22Rv1 (cell line): ENCODE results near the gene SEC61A1.

Source experiments
- H3K27ac ChIP-seq: fragments of 450-650 bp; 2 replicates; pipeline ENCODE4 v1.5.1; 2017
- ZFX ChIP-seq: fragments of 450-650 bp; IDR thresholded peaks from 2 replicates; pipeline ENCODE4 v1.6.1; 2017; ENCODE audit warnings: antibody characterized with exemption, borderline replicate concordance
- TF ChIP-seq, protein P1 (sequence below): fragments of 450-650 bp; IDR thresholded peaks from 2 replicates; pipeline ENCODE4 v1.5.1; 2017; ENCODE audit warnings: mild to moderate bottlenecking

The SEC61A1 gene

DNA sequence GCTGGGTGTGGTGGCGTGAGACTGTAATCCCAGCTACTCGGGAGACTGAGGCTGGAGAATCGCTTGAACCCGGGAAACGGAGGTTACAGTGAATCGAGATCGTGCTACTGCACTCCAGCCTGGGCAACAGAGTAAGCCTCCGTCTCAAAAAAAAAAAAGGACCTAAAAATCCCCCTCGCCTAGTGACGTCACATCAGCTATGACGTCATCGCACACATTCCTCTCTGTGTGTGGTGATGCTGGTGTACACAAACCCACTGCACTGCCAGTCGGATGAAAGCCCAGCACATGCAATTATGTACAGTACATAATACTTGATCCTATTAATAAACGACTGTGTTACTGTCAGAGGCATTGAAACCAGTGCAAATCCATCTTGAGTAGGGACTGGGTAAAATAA is 40.2 kb upstream of the SEC61A1 start:
- no peak overlapping the region for H3K27ac ChIP-seq
- no peak for TF ChIP-seq ZFX
- TF ChIP-seq, protein P1, sequence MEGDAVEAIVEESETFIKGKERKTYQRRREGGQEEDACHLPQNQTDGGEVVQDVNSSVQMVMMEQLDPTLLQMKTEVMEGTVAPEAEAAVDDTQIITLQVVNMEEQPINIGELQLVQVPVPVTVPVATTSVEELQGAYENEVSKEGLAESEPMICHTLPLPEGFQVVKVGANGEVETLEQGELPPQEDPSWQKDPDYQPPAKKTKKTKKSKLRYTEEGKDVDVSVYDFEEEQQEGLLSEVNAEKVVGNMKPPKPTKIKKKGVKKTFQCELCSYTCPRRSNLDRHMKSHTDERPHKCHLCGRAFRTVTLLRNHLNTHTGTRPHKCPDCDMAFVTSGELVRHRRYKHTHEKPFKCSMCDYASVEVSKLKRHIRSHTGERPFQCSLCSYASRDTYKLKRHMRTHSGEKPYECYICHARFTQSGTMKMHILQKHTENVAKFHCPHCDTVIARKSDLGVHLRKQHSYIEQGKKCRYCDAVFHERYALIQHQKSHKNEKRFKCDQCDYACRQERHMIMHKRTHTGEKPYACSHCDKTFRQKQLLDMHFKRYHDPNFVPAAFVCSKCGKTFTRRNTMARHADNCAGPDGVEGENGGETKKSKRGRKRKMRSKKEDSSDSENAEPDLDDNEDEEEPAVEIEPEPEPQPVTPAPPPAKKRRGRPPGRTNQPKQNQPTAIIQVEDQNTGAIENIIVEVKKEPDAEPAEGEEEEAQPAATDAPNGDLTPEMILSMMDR, result no peak

GRCh38 chr3:128014548-128014947 is 37.7 kb upstream of the SEC61A1 start:
- H3K27ac ChIP-seq, result no peak overlapping the region
- TF ChIP-seq, protein P1, result no peak
- TF ChIP-seq ZFX, result no peak

- TF ChIP-seq ZFX, result no peak
- no peak overlapping the region for H3K27ac ChIP-seq
Observed at GRCh38 chr3:128016502-128016901, 35.7 kb upstream of the SEC61A1 start.

DNA sequence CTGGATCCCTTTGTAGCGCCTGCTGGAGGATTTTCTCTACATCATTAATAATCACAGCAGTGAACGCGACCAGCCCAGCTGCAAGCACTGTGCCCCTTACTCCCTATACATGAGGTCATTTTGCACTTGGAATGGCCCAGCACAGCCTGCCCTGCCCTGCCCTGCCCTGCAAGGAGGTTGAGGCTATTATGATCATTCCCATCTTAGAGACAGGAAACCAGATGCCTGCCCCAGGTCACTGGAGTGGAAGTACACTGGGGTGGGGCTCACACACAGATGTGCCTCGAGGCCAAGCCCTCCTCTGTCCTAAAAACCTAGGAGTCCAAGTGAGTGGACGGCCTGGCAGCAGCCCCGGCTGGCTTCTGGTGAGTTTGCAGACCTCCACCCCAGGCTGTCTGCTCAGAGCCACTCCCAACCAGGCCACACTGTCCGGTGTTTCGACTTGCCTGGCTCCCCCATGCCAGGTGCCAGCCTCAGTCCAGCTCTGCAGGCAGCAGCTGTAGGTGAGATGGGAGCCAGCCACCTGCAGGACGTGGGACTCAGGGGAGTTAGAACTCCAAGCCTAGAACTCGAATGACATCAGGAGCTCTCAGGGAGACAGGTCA is 30.4 kb upstream of the SEC61A1 start:
- no peak overlapping the region for H3K27ac ChIP-seq
- TF ChIP-seq ZFX, result no peak
- TF ChIP-seq, protein P1, result no peak

- no peak overlapping the region for H3K27ac ChIP-seq
- TF ChIP-seq, protein P1, result no peak
- no peak for TF ChIP-seq ZFX
Observed at GRCh38 chr3:128033102-128033501, 19.1 kb upstream of the SEC61A1 start.

- peak overlapping the region; percentile 67 for H3K27ac ChIP-seq
- TF ChIP-seq, protein P1, result no peak
- TF ChIP-seq ZFX, result no peak
Observed at GRCh38 chr3:128036119-128036518, 16.1 kb upstream of the SEC61A1 start.

DNA sequence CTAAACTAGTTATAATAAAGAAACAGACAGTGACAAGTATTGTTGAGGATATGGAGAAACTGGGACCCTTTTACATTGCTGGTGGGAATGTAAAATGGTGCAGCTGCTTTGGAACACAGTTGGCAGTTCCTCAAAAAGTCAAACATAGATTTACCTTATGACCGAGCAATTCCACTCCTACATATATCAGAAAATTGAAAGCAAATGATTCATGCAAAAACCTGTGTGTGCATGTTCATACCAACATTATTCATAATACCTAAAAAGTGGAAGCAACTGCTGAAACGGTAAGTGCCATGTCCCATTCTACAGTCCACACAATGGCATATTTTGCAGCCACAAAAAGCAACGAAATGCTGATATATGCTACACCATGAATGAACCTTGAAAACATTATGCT is 12.2 kb upstream of the SEC61A1 start:
- TF ChIP-seq, protein P1, result no peak
- no peak for TF ChIP-seq ZFX
- no peak overlapping the region for H3K27ac ChIP-seq

- no peak for TF ChIP-seq ZFX
- TF ChIP-seq, protein P1, result no peak
- H3K27ac ChIP-seq, result no peak overlapping the region
Observed at GRCh38 chr3:128040660-128041059, 11.6 kb upstream of the SEC61A1 start.
